ENCODE data around the gene ADPRHL1.

GRCh38 chr13:113457510-113457909 lies 4.2 kb upstream of the ADPRHL1 start:
- TF ChIP-seq ZNF274 (IDR thresholded peaks at IDR 0.05; ENCODE audit: low read depth, low read length) = no peak
- TF ChIP-seq YY1 (IDR thresholded peaks at IDR 0.05; ENCODE audit: insufficient read depth, insufficient read length) = no peak
- TF ChIP-seq SUZ12 (IDR thresholded peaks at IDR 0.05; ENCODE audit: extremely low read depth, insufficient read depth, insufficient read length) = no peak
